Embryonic facial prominence (tissue), 1 donor: ENCODE measurements around the gene SLC1A7.
A peak's percentile ranks its signal among the peaks of the same experiment; 100 is the strongest.

Source experiments
- DNase-seq: peaks from one replicate; pipeline ENCODE4 v3.0.0-alpha.2; 2016; ENCODE audit errors: extremely low spot score

SLC1A7 gene

GRCh38 chr1:53116307-53116810 lies 26.1 kb downstream of the SLC1A7 start:
- no peak for DNase-seq

GRCh38 chr1:53115403-53116306 lies 26.8 kb downstream of the SLC1A7 start:
- DNase-seq = no peak

GRCh38 chr1:53114581-53115400 lies 27.6 kb downstream of the SLC1A7 start:
- DNase-seq = no peak

- no peak for DNase-seq
Measured at GRCh38 chr1:53114090-53114489, 28.3 kb downstream of the SLC1A7 start.

GRCh38 chr1:53112861-53113260 lies 29.6 kb downstream of the SLC1A7 start:
- DNase-seq = no peak

GRCh38 chr1:53112271-53112774 lies 30.1 kb downstream of the SLC1A7 start:
- no peak for DNase-seq

GRCh38 chr1:53111693-53112092 lies 30.7 kb downstream of the SLC1A7 start:
- DNase-seq = no peak

GRCh38 chr1:53111073-53111556 lies 31.3 kb downstream of the SLC1A7 start:
- no peak for DNase-seq

GRCh38 chr1:53110370-53111072 lies 31.9 kb downstream of the SLC1A7 start:
- DNase-seq = peak; percentile 22

GRCh38 chr1:53108646-53109580 lies 33.5 kb downstream of the SLC1A7 start:
- DNase-seq = no peak

GRCh38 chr1:53107570-53108322 lies 34.7 kb downstream of the SLC1A7 start:
- DNase-seq = no peak

GRCh38 chr1:53107090-53107489 lies 35.3 kb downstream of the SLC1A7 start:
- DNase-seq = no peak

- no peak for DNase-seq
Measured at GRCh38 chr1:53104289-53104913, 38.0 kb downstream of the SLC1A7 start.

GRCh38 chr1:53094533-53094919 lies 47.9 kb downstream of the SLC1A7 start:
- no peak for DNase-seq

- no peak for DNase-seq
Measured at GRCh38 chr1:53093778-53094532, 48.5 kb downstream of the SLC1A7 start.

- DNase-seq = no peak
Measured at GRCh38 chr1:53093451-53093754, 49.0 kb downstream of the SLC1A7 start.

- no peak for DNase-seq
Measured at GRCh38 chr1:53092659-53093450, 49.6 kb downstream of the SLC1A7 start.
